Activated effector memory CD4-positive, alpha-beta T cell treated with Interleukin-2 at 50 U/mL for 16 hours (primary cell): Measurements from ENCODE around the gene WDR1.

Source experiments
- DNase-seq: peaks from one replicate; pipeline ENCODE4 v3.0.0-alpha.2; 2020

Gene WDR1, protein sequence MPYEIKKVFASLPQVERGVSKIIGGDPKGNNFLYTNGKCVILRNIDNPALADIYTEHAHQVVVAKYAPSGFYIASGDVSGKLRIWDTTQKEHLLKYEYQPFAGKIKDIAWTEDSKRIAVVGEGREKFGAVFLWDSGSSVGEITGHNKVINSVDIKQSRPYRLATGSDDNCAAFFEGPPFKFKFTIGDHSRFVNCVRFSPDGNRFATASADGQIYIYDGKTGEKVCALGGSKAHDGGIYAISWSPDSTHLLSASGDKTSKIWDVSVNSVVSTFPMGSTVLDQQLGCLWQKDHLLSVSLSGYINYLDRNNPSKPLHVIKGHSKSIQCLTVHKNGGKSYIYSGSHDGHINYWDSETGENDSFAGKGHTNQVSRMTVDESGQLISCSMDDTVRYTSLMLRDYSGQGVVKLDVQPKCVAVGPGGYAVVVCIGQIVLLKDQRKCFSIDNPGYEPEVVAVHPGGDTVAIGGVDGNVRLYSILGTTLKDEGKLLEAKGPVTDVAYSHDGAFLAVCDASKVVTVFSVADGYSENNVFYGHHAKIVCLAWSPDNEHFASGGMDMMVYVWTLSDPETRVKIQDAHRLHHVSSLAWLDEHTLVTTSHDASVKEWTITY

DNA sequence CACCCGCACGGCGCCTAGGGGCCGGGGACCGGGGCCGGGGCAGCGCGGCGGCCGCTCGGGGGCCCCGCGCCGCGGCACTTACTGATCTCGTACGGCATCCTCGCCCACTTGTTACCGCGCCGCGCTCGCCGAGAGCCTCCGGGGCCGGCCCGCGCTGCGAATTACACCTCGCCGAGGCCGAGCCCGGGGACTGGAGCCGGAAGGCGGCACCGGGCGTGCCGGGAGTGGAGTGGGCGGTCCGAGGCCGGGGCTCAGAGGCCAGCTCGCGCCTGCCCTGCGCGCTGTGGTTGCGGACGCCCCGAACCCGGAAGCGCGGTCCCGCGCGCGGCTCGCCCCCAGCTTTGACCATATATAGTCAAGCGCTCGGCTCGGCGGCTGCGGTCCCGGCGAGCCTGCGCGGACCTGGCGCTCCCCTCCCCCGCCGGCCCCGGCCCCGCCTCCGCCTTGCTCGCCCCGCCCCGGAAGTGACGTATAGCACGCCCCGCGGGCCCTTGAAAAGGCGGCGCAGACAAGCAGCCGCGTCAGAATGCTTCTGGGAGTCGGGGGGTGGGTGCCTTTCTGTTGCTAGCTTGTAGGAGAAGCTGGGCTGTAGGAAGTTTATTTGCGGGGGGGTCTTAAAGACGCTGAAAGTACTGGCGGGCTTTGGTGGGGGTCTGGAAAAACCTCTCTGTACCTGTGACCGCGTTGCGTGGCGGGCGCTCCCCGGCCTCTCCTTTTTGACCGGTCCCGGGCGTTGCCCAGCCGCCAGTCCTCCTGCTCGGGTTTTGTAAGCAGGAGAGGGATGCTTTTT, at the start of gene WDR1:
Gene WDR1 (minus strand): TSS at position 231 of the 790 bp plus-strand sequence. CDS start 133 bp downstream, at position 98.
- peak; percentile 87 for DNase-seq

DNA sequence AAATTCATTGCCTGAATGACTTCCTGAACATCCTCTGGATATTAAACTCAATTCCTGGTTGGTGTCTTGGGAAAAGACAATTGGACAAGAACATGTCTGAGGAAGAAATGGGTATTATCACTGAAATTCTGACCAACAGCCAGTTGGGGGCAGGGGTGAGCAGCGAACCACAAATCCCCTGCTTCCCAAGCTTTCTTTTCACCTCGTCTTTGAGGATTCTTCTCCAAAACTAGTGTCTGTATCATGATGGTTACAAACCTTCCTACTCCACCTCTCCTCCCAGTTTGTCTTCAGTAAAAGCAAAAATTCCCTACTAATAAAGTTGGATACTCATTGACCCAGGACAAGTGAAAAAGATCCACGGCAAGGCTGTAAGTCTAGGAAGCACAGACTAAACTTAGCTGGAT, 48.3 kb upstream of the WDR1 start:
- no peak for DNase-seq

DNA sequence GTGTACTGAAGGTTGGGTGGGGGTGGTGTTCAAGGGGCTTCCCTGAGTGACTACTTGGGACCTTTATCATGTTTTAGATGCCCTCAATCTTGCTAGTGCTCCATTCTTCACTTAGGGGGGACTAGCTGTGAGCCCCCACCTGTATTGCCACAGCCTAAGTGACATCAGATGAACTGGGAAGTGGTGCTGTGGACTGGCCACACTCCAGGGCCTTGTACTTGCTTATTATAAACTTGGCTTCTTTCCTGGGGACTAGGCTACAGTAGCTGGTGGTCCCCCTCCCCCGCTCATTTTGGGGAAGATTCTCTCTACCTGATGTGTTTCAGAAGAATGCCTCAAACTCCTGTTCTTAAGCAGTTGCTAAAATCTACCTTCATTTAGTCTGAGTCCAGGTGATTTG, 46.7 kb upstream of the WDR1 start:
- no peak for DNase-seq

DNA sequence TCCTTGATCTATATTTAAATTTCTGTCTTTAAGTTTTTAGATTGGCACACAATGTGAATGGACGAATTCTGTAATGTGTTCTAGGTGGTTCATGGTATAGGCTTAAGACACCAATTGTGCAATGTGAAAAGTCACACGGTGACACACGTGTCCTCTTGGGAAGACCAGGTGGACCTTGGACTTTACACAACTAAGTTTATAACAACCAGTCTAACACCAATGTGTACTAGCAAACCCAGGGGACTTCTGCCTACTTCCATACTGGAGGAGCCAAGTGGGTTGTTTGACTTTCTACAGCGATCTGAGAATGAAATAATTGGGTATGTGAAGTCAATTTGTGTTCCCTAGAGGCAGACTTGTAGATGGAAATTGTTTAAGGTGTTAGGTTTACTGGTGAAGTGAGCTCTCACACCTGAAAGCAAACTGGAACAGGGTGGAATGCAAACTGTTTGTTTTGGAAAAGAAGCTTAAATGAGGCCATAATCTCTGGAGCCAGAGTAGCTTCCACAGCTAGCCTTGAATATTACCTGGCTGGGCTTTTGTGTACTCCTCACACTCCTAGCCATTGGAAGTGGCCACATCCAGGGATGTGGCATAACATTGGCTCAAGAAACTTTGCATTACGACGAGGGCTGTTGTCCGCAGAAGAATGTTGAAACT, 45.9 kb upstream of the WDR1 start:
- no peak for DNase-seq

DNA sequence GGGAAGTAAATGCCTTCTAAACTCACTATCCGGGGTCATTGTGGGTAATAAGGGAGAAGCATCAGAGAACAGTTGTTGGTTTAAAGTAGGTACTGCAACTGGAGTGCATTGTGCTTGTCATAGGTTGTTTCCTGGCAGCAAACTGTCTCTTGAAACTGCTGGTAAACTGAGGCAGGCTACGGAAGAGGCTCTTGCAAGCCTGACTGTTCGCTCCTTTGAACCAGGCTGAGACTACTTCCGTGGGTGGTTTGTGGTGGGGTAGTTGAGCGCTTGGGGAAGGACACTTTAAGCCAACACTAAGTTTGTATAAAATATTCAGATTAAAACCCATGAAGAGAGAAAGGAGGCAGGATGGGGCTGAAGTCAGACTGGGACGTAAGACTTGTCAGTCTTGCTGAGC, 45.2 kb upstream of the WDR1 start:
- DNase-seq = peak; percentile 20

DNA sequence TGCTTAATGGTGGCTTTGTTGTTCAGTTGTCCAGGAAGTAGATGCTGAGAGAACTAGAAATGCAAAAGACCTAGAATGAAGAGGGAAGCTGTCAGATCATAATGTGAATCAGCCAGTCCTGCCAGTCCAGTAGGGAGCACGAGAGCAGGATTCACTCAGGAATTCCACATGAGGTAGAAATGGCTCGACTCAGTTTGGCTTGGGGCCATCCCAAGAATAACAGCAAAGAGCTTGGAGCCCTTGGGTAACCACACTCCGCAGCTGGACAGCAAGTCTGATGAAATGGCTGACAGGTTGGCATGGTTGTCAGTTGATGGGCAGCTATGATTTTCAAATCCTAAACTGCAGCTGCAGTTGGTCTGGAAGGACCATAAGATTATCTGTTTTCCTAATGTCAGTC, 44.5 kb upstream of the WDR1 start:
- no peak for DNase-seq

DNA sequence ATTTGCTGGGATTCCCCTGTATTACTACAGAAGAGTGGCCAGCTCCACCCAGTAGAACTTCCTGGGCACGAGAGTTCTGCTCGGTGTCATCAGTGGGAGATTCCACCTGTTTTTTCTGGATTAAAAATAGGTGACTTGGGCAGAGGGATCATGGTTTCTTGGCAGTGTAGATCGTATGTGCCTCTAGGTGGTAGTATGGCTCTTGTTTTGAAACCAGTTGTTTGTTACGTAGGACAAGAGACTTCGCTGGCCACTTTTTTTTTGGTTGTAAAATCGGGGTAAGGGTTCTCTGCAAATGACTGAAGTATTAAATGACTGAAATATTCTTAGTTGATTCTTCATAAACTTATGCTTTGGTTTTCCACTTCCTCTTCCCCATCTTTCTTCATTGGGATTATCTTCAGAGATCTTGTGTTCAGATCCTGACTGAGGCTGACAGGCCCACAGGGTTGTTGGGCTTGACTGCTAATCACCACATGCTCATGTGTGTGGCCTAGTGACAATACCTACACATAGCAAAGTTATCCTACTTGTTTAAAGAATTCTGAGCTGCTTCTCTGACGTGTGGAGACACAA, 43.8 kb upstream of the WDR1 start:
- DNase-seq = no peak

DNA sequence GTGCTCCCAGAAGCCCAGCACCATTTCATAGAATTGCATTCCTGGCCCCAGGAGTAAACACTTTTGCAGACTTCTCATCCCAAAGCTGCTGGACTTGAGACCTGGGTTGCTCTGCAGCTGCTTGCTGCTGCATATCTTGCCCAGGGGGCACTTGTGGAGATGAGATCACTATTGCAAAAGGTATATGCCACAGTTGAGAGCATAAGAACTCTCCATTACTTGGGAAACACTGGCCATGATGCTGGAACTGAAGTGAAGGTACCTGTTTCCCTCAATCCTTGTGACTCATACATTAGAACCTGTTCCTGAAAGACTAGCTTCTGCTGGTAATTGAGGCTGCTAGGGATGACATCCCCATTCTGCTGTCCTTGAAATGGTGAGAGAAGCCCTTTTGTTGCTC, 43.1 kb upstream of the WDR1 start:
- DNase-seq = no peak

DNA sequence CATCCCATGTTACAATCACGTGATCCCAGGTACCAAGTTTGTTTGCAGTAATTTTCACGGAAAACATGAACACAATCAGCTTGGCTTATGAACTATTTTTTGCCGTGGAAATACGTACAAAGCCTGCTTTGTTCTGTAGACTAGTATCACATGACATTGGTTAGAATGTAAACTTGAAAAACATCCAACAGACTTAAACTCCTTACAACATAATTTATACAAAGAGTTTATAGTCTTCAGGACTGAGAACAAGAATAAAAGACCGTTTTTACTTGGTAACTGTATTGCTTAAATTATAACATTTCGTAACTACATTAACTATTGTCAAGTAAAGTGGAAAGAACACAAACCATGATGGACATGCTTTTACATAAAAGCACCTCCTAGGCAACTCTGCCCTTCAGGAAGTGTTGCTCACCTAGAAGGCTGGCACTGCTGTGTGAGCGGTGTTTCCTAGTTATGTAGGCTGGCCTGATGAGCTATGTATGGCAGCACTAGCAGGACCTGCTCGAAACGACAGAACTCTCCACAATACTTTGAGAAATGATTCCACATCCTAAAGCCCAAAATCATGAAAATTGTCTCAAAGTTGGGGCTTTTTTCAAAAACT, 41.8 kb upstream of the WDR1 start:
- DNase-seq = no peak

DNA sequence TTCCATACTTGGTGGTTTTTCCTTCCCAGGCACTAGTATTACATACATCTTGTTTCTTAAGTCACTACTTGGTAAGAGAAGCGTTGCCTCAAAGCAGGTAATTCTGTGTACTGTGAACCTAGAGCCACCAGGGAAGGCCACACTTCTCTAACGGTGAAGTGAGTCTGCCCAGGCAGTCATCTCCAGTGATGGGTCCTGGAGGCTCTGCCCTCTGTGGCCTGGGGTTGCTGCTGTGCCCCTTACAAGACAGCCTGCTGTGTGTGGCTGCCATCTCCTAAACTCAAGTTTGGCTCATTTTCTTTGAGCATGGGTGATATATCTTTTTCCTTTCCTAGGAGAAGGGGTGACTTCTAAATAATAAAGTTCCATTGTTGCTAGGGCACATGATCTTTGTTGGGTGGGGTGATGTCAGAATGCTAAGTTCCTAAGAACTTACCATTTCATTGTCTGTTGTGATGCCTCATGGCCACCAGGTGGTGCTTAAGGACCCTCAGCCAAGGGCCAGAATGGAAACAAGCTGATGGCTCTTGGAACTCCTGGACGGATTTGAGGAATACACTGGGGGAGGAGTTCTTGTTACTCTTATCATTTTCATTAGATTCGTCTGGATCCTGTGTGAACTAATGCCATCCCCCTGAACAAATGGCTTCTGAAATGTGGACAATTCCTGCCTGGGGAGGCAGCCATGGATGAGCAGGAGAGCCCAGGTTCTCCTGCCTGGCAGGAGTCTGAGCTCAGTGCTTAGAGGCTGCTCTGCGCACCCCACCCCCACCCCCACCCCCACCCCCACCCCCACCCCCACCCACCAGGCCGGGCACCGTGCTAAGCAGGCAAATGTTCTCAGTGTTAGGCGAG, 41.1 kb upstream of the WDR1 start:
- no peak for DNase-seq

DNA sequence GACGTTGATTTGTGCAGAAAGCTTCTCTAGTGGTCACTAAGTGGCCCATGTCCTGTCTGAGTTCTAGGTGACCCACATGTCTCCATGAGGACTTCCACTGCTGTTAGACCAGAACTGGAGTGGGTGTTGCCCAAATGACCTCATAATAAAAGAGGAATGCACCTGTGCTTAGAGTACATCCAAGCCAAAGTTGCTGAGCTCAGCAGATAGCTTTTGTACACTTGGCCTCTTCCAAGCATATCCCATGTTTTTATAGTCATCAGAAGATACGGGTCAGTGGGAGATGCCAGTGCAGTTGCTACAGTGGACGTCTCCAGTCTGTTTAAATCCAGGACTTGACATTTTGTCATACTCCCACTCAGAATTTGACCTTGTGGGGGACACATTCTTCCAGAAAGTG, 37.6 kb upstream of the WDR1 start:
- DNase-seq = no peak

DNA sequence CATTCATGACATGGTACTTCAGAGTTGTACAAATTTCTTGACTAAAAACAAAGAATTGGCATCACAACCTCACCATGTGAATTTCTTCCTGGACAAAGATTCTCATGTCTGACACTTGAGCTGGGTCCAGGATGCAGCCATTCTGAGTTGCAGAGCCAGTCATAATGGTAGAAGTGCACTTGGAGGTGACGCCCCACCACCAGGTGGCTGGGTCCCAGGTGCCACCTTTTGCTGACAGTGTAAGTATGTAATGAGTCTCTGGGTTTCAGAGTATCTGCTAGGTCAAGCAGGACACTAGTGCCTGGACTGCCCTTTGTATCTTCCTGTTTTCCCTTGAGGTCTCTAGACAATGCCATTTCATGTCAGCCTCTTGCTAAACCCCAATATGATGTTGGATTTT, 36.6 kb upstream of the WDR1 start:
- DNase-seq = no peak

DNA sequence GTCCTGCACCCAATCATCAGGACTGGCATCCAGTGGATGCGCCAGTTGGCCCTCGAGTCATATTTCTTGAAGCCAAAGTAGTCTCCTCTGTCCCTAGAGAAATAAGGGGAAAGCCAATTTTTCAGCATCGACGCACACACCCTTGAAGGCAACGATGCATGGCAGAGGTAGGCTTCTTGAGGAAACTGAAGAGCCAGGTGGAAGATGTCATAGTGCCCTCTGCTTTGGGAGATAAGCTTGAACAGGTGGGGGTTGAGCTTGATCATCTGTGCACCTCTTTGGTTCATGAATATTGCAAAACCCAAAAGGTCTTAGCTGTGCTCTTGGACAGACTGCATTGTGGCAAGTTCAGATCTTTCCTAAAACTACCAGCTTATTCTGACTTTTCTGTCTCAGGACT, 34.6 kb upstream of the WDR1 start:
- DNase-seq = no peak

DNA sequence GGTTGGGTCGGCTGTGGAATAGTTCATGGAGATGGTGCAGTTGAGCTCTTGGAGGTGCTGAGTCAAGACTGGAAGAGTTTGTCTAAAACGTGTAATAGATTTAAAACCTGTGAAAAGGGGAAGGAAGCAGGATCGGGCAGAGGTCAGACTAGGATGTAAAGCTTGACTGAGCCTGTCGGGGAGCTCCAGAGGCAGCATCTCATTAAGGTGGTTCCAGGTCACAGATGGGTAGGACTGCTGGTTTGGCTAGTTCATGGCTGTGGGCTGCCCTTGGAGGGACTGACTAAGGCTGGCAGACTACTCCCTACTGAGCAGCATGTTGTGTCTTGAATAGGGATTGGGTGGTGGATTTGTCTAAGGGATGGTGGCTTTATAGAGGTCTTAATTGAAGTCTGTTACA, 28.4 kb upstream of the WDR1 start:
- no peak for DNase-seq

DNA sequence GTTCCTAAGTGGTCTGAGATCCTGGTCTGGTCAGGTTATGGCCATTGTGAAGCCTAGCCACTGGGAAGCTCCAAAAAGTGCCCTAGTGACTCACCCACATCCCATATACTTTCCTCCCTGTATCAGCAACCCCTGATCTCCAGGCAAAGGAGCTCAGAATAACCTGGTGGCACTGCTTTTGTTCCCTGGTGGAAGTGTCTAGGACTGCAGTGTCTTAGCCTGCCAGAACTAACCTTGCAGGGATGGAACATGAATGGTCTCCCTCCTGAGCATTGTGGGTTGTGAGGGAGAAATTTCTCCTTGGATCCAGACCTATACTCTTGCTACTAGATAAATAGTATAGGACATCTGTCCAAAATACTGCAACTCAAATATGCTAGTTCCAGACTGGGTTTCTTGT, 27.9 kb upstream of the WDR1 start:
- DNase-seq = no peak

DNA sequence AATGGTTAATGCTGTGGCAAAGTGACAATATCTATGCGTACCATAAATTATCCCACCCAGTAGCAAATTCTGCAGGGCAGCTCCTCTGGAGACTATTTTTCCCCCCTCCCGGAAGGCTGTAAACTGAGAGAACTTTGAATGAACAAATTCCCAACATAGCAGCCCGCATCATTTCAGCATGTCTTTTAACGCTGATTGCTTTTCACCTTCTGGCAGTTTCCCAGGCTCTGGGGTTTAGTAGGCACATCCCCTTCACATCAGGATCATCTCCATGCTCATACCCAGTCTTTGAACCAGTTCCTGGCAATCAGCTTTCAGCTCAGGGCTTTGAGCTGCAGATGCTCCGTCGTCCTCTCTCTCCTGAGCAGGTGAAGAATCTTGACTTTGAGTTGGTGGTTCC, 26.6 kb upstream of the WDR1 start:
- DNase-seq = no peak

DNA sequence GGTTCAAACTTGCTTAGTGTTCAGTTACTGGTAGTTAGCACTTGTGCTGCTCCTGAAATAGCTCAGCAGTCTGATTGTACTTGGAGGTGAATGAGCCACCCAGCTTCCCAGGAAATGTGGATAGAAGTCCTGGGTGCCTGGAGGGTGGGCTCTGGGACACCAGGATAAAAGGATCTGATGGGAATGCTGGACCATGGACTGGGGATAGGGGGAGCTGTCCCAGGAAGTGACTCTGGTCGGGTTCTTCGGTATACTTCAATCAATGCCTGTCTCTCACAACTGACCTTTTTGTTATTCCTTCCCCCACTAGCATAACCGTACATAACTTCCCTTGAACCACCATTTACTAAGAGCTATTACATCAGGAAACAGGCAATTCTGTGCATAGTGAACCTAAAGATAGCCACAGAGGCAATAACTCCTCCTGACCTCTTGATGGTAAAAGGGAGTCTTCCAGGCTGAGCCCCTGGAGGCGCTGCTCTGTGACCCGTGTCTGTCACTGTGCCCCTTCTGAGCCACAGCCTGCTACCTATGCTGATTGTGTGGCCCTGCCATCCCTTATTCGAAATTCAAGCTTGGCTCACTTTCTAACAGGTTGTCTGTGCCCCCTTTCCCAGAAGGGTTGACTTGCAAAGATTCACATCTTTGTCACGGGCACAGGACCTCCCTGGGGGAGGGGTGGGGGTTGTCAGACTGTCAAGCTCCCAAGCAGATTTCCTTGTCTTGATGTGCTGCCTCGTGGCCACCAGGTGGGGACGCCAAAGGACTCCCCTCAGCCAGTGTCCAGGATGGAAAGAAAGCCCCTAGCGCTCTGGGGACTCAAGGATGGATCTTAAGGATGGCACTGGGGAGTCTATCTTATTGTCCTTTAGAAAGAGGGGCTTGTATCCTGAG, 24.5 kb upstream of the WDR1 start:
- DNase-seq = no peak

DNA sequence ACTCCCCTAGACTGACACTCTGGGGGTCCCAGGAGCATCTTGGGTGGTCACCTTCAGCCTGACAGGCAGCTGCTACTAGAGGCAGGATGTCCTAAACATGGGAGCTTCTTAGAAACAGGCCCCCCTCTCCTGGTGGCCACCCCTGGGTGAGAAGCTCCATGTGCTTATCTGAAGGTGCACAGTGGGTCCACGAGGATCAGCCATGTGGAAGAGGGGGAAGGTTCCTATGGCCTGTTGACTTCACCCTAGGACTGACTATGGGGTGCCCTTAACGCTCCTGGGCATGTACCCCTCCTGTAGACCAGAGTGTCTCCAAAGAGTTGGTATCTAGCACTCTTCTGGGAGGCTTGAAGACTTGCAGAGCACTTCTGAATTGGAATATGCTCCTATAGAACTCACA, 22.9 kb upstream of the WDR1 start:
- no peak for DNase-seq

DNA sequence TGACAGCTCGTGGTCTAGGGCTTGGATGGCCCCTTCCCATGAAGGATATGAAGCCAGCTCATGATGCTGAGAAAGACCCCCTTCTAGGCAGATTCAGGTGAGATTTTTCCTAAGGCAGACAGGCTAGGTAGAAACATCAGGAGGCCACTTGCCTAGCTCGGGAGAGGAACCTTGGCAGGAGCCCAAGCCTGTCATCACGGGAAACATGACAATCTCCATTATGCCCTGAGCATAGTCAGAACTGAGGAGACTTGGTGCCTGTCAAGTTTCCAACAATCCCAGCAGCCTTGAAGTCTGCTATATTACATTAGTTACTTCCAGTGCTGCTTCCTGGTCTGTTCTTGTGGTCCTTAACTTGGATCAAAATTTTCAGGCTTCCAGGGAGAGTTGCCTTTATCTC, 18.7 kb upstream of the WDR1 start:
- no peak for DNase-seq

DNA sequence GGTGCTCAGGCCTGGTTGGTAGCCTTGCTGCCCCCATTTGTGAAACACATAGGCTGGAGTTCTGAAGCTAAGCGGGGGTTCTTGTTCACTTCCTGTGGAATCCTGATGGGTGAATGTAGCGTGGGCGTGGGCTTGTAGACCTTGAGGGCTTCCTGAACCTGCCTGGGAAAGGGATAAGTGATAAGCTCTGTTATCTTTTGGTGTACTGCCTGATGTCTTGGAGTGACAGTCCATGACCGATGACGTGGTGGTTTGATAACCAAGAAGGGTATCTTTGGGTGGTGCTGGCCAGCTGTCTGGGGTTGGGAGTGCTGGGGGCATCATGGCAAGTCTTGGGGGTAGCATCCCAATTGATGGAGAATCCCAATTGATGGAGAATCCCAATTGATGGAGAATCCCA, 17.5 kb upstream of the WDR1 start:
- no peak for DNase-seq

DNA sequence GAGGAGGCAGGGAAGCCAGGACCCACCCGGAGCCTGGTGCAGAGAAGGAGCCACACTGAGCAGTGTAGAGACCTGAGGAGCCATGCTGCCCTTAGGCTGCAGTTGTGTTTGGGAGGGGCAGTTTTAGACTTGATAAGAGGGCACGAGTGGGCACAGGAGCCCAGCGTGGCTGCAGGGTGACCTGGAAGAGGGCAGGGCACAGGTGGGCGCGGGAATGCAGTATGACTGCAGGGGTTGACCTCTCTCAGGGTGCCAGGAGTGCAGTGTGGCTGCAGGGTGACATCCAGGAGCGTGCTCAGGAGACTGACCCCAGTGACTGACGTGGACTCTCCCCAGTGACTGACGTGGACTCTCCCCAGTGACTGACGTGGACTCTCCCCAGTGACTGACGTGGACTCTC, 14.6 kb upstream of the WDR1 start:
- no peak for DNase-seq
